GM12875 (cell line): Measurements from ENCODE around the gene RAD23B.

Experiments used
- H3K4me3 ChIP-seq: one replicate; pipeline ENCODE4 v1.5.1; 2011; ENCODE audit warnings: low read depth, low read length, control low read depth
- CTCF ChIP-seq: IDR thresholded peaks from 2 replicates; pipeline ENCODE4 v1.5.1; 2011; ENCODE audit warnings: low read depth, mild to moderate bottlenecking, control low read depth, inconsistent platforms, low read length, moderate library complexity, borderline replicate concordance; ENCODE audit not compliant: insufficient read depth

The RAD23B gene

DNA sequence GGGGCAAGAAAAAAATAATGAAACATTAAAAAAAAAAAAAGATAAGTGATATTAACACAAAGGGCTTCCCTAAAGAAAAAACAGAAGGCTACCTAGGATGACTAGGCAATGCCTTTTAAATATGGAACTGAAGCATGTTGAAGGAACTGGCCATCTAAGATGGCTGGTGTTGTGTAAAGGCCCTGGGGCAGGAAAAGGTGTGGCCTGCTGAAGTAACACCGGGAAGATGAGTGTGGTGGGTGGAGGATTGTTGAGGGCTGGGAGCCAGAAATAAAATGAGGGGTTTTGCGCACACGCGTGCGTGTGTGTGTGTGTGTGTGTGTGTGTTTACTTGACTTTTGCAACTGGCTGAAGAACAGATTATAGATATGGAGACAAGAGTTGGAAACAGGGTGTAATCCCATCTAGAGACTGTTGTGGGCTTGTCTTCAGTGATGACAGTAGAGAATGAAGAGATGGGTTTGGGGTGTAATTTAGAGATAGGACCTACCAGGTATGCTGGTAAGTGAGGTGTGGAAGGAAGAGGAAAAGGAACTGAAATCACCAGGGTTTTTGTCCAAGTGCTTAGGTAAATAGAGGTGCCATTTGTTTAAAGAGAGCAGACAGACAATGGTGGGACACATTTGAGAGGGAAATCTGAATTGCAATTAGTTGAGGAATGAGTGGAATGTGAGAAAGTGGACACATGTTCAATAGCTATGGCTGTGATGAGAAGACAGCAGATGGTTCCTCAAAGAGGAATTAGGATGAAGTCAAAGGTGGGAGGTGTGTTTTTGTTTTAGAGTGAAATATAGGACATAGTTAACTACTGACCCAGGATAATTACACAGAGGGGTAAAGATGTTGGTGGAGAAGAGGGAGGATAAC lies 33.9 kb downstream of the RAD23B start:
- H3K4me3 ChIP-seq, result no peak overlapping the region
- TF ChIP-seq CTCF, result no peak

- TF ChIP-seq CTCF, result no peak
- H3K4me3 ChIP-seq, result no peak overlapping the region
These were observed 39.6 kb downstream of the RAD23B start for GRCh38 chr9:107322643-107323042.

DNA sequence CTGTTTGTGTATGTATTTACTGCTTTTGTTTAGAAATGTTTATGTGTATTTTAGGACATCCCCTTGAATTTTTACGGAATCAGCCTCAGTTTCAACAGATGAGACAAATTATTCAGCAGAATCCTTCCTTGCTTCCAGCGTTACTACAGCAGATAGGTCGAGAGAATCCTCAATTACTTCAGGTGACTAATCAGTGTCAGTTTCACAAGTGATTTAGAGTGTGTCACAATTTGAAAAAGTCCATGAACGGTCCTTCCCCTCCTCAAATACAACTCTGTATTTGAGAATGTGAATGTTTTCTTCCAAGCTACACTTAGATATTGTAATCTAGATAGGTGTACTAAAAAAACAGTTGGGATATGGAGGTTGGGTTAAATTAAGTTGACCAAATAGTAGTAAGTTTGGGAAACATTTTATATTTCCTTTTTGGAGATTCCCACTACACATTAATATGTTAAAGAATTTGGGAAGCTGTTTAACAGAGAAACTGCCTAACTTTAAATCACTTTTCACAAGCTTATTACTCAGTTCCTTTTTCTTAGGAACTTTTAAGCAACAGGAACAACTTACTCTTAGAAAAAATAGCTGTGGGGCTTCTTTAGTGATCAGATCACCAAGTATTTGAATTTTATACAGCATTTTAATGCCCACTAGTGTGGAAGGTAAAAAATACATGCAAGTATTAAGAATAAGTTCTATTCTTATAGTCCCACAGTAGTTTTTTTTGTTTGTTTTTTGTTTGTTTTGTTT lies 40.9 kb downstream of the RAD23B start:
- H3K4me3 ChIP-seq, result no peak overlapping the region
- no peak for TF ChIP-seq CTCF

GRCh38 chr9:107325842-107326241 lies 42.8 kb downstream of the RAD23B start:
- H3K4me3 ChIP-seq, result no peak overlapping the region
- no peak for TF ChIP-seq CTCF

DNA sequence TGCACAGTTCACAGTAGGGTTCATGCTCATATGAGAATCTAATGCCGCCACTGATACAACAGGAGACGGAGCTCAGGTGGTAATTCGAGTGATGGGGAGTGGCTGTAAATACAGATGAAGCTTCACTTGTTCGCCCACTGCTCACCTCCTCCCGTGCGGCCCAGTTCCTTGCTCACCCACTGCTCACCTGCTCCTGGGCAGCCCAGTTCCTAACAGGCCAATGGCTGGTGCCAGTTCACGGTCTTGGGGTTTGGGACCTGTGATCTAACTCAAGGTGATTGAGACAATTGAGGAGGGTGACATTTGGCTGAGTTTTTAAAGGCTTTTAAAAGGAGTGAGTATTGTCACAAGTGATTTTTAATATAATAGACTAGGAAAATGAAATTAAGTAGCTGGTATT lies 45.4 kb downstream of the RAD23B start:
- no peak overlapping the region for H3K4me3 ChIP-seq
- TF ChIP-seq CTCF, result no peak

GRCh38 chr9:107330420-107330819 lies 47.3 kb downstream of the RAD23B start:
- no peak for TF ChIP-seq CTCF
- no peak overlapping the region for H3K4me3 ChIP-seq

GRCh38 chr9:107332883-107333282 lies 49.8 kb downstream of the RAD23B start:
- TF ChIP-seq CTCF, result no peak
- no peak overlapping the region for H3K4me3 ChIP-seq
